Thoracic aorta (tissue), 2 donors: ENCODE data around the gene RAB7A. TPM values are rescaled to one million over a fixed set of nuclear protein-coding genes. Genes with fewer than 3 reads are reported as not detected.

Experiments
- ATAC-seq: fragments of 150-250 bp; one replicate; pipeline ENCODE4 v1.8.0; 2017; ENCODE audit warnings: low read depth; ENCODE audit not compliant: insufficient number of reproducible peaks, low FRiP score
- DNase-seq: peaks from one replicate; pipeline ENCODE4 v3.0.0-alpha.2; 2020; ENCODE audit warnings: low spot score
- H3K27ac ChIP-seq, 2 donors: fragments of 200-600 bp; sonication (generic); 1 replicate in 1 of 2; 2 replicates in 1 of 2; pipeline ENCODE4 v1.5.1; 2016; ENCODE audit warnings: mild to moderate bottlenecking in 2 of 2, moderate library complexity in 2 of 2
- H3K27me3 ChIP-seq: fragments of 200-600 bp; sonication (generic); replicated peaks from 2 replicates; pipeline ENCODE4 v1.6.0; 2016; ENCODE audit warnings: mild to moderate bottlenecking; ENCODE audit not compliant: insufficient read depth
- H3K36me3 ChIP-seq: fragments of 200-600 bp; sonication (generic); one replicate; pipeline ENCODE4 v1.5.1; 2016
- H3K4me1 ChIP-seq, 2 donors: fragments of 200-600 bp; sonication (generic); 1 replicate in 1 of 2; 2 replicates in 1 of 2; pipeline versions ENCODE4 v1.5.1 to v1.6.0; 2016; ENCODE audit warnings: low read depth in 2 of 2, mild to moderate bottlenecking in 1 of 2; ENCODE audit not compliant: control insufficient read depth in 1 of 2
- H3K4me3 ChIP-seq: fragments of 200-600 bp; sonication (generic); 2 replicates; pipeline ENCODE4 v1.5.1; 2016; ENCODE audit warnings: mild to moderate bottlenecking
- H3K9me3 ChIP-seq: fragments of 200-600 bp; sonication (generic); 2 replicates; pipeline ENCODE4 v1.5.1; 2016
- total RNA-seq, 2 donors: library from RNA; depleted of rRNA; stranded (reverse); fragments of >200 nt; gene quantifications; one replicate each; pipeline versions ENCODE4 v1.1.0 to v1.2.3, GENCODE V29; 2016
- TF ChIP-seq, protein P1 (sequence below): fragments of 200-600 bp; sonication (generic); IDR thresholded peaks from one replicate; pipeline ENCODE4 v1.5.1; 2019; ENCODE audit warnings: antibody characterized with exemption

RAB7A gene
- total RNA-seq, 2 donors from 2014 or later: 73.1 to 108 TPM

GRCh38 chr3:128698211-128699047 lies 27.6 kb upstream of the RAB7A start:
- H3K4me1 ChIP-seq: no peaks in the 10 kb centered on the region
- DNase-seq (no peak), ATAC-seq (peak; percentile 50)
- H3K27me3 ChIP-seq: no peaks in the 10 kb centered on the region
- peak overlapping the region; percentile 92 for H3K4me3 ChIP-seq
- no peaks in the 10 kb centered on the region for H3K36me3 ChIP-seq
- no peaks in the 10 kb centered on the region for H3K9me3 ChIP-seq
- TF ChIP-seq, protein P1, sequence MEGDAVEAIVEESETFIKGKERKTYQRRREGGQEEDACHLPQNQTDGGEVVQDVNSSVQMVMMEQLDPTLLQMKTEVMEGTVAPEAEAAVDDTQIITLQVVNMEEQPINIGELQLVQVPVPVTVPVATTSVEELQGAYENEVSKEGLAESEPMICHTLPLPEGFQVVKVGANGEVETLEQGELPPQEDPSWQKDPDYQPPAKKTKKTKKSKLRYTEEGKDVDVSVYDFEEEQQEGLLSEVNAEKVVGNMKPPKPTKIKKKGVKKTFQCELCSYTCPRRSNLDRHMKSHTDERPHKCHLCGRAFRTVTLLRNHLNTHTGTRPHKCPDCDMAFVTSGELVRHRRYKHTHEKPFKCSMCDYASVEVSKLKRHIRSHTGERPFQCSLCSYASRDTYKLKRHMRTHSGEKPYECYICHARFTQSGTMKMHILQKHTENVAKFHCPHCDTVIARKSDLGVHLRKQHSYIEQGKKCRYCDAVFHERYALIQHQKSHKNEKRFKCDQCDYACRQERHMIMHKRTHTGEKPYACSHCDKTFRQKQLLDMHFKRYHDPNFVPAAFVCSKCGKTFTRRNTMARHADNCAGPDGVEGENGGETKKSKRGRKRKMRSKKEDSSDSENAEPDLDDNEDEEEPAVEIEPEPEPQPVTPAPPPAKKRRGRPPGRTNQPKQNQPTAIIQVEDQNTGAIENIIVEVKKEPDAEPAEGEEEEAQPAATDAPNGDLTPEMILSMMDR: no peak
- peak overlapping the region; percentile 85 to 88 for H3K27ac ChIP-seq

- H3K4me1 ChIP-seq: no peaks in the 10 kb centered on the region
- H3K36me3 ChIP-seq: no peaks in the 10 kb centered on the region
- H3K4me3 ChIP-seq: no peak overlapping the region
- TF ChIP-seq, protein P1: no peak
- H3K27ac ChIP-seq: no peak overlapping the region
- H3K27me3 ChIP-seq: no peaks in the 10 kb centered on the region
- no peaks in the 10 kb centered on the region for H3K9me3 ChIP-seq
- no peak for DNase-seq
- ATAC-seq: no peak
Measured at GRCh38 chr3:128701342-128702212, 24.4 kb upstream of the RAB7A start.

DNA sequence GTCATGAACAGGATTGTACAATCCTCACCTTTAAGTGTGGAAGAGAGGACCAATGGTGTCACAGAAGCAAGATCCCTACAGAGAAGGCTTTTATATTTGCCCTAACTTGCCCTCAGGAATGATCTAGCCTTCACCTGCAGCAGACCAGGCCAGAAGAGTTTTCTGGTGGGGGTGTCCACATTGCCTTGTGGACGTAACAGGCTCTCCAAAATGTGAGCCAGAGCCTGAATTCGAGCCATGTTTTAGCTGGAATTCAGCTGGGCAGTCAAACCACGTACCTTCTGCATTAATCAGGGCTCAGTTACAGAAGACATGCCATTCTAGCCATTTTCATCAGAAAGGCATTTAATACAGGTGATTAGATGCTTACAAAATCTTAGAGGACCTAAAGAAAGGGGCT lies 23.6 kb upstream of the RAB7A start:
- ATAC-seq (no peak), DNase-seq (no peak)
- Histone ChIP-seq H3K27me3 (no peaks in the 10 kb centered on the region), H3K36me3 (no peaks in the 10 kb centered on the region), H3K27ac (no peak overlapping the region), H3K4me3 (no peak overlapping the region), H3K9me3 (no peaks in the 10 kb centered on the region), H3K4me1 (no peaks in the 10 kb centered on the region)
- TF ChIP-seq, protein P1: no peak

- H3K4me3 ChIP-seq: no peak overlapping the region
- no peak for DNase-seq
- H3K4me1 ChIP-seq: no peaks in the 10 kb centered on the region
- no peaks in the 10 kb centered on the region for H3K36me3 ChIP-seq
- TF ChIP-seq, protein P1: no peak
- H3K9me3 ChIP-seq: no peaks in the 10 kb centered on the region
- H3K27me3 ChIP-seq: no peaks in the 10 kb centered on the region
- no peak overlapping the region for H3K27ac ChIP-seq
- ATAC-seq: no peak
Measured at GRCh38 chr3:128703561-128703960, 22.4 kb upstream of the RAB7A start.

GRCh38 chr3:128706086-128706615 lies 19.8 kb upstream of the RAB7A start:
- H3K36me3 ChIP-seq: no peaks in the 10 kb centered on the region
- H3K4me1 ChIP-seq: no peaks in the 10 kb centered on the region
- ATAC-seq (no peak), DNase-seq (no peak)
- no peaks in the 10 kb centered on the region for H3K27me3 ChIP-seq
- no peak overlapping the region for H3K4me3 ChIP-seq
- TF ChIP-seq, protein P1: no peak
- no peaks in the 10 kb centered on the region for H3K9me3 ChIP-seq
- H3K27ac ChIP-seq: no peak overlapping the region
